Keratinocyte (primary cell): ENCODE measurements around the gene CEMP1. TPM values are rescaled to one million over a fixed set of nuclear protein-coding genes. Genes with fewer than 3 reads are reported as not detected.

ENCODE experiments used
- DNase-seq: peaks from one replicate; pipeline ENCODE4 v3.0.0-alpha.2; 2011; ENCODE audit warnings: low read depth, missing footprints, low spot score
- FAIRE-seq: peaks from 2 replicates; lab custom pipeline; 2011; peaks lifted over from hg19 to GRCh38; lab: Jason Lieb, UNC
- H2AFZ ChIP-seq: 2 replicates; pipeline ENCODE4 v1.6.0; 2012; ENCODE audit warnings: low read length, control low read depth, inconsistent platforms; ENCODE audit not compliant: control insufficient read depth
- H3K27ac ChIP-seq: 2 replicates; pipeline ENCODE4 v1.5.1; 2011; ENCODE audit warnings: low read length; ENCODE audit not compliant: control insufficient read depth, insufficient read depth
- H3K27me3 ChIP-seq: 3 replicates; pipeline ENCODE4 v1.6.0; 2011; ENCODE audit warnings: low read length; ENCODE audit not compliant: control insufficient read depth, insufficient read depth; ENCODE audit errors: extremely low read depth
- H3K36me3 ChIP-seq, 2 experiments: 2 replicates in 1 of 2; 3 replicates in 1 of 2; pipeline ENCODE4 v1.5.1; 2011; ENCODE audit warnings: low read length in 2 of 2, mild to moderate bottlenecking in 1 of 2; ENCODE audit not compliant: control insufficient read depth in 2 of 2, insufficient read depth in 2 of 2; ENCODE audit errors: extremely low read depth in 1 of 2
- H3K4me1 ChIP-seq: 3 replicates; pipeline ENCODE4 v1.5.1; 2011; ENCODE audit warnings: low read length; ENCODE audit not compliant: control insufficient read depth, insufficient read depth; ENCODE audit errors: extremely low read depth
- H3K4me2 ChIP-seq: 3 replicates; pipeline ENCODE4 v1.6.0; 2011; ENCODE audit warnings: low read depth, low read length; ENCODE audit not compliant: control insufficient read depth, insufficient read depth; ENCODE audit errors: extremely low read depth
- H3K4me3 ChIP-seq, 3 experiments: fragments of 200-600 bp in 1 of 3; sonication (generic) in 1 of 3; 2 replicates in 2 of 3; 3 replicates in 1 of 3; pipeline ENCODE4 v1.5.1; 2011 to 2016; ENCODE audit warnings: low read length in 3 of 3, mild to moderate bottlenecking in 3 of 3, control low read depth in 2 of 3, inconsistent platforms in 1 of 3, low read depth in 1 of 3, mixed read lengths in 1 of 3, mixed run types in 1 of 3, moderate library complexity in 1 of 3; ENCODE audit not compliant: control insufficient read depth in 2 of 3, insufficient read depth in 2 of 3; ENCODE audit errors: extremely low read depth in 1 of 3
- H3K79me2 ChIP-seq: 2 replicates; pipeline ENCODE4 v1.6.0; 2012; ENCODE audit warnings: low read length; ENCODE audit not compliant: control insufficient read depth, insufficient read depth
- H3K9ac ChIP-seq: 3 replicates; pipeline ENCODE4 v1.6.0; 2011; ENCODE audit warnings: low read length; ENCODE audit not compliant: control insufficient read depth, insufficient read depth; ENCODE audit errors: extremely low read depth
- H3K9me1 ChIP-seq: 3 replicates; pipeline ENCODE4 v1.6.0; 2011; ENCODE audit warnings: low read length; ENCODE audit not compliant: control insufficient read depth, insufficient read depth; ENCODE audit errors: extremely low read depth
- H3K9me3 ChIP-seq: 2 replicates; pipeline ENCODE4 v1.5.1; 2012; ENCODE audit warnings: low read depth, low read length; ENCODE audit not compliant: control insufficient read depth
- H4K20me1 ChIP-seq: 3 replicates; pipeline ENCODE4 v1.6.0; 2011; ENCODE audit warnings: low read length; ENCODE audit not compliant: control insufficient read depth, insufficient read depth; ENCODE audit errors: extremely low read depth
- EZH2 ChIP-seq: IDR thresholded peaks from one replicate; pipeline ENCODE4 v1.6.1; 2012; ENCODE audit warnings: inconsistent platforms, mild to moderate bottlenecking, low read length, moderate library complexity
- dilution Hi-C: fragments of 300-500 bp; cut with MboI; formaldehyde crosslinking; loops from one replicate; pipeline ENCODE4 v1.7.0; 2020; ENCODE audit warnings: low sequenced_read_pairs; ENCODE audit not compliant: extremely low pct_ligation_motif_present
- polyA plus RNA-seq, 5 experiments: library from polyadenylated mRNA; depleted of rRNA in 3 of 5; stranded (reverse) in 3 of 5; stranded (forward) in 1 of 5; unstranded in 1 of 5; fragments of >200 nt; gene quantifications; 1 replicate in 1 of 5; 2 replicates in 3 of 5; 3 replicates in 1 of 5; pipeline versions ENCODE4 v1.2.1 to v1.2.3, GENCODE V29; 2011 to 2012; ENCODE audit warnings: missing spikeins in 2 of 5, low read depth in 1 of 5, low replicate concordance in 1 of 5
- TF ChIP-seq, protein P1 (sequence below), 3 experiments: IDR thresholded peaks in 1 of 3; conservative IDR thresholded peaks in 1 of 3; optimal IDR thresholded peaks in 1 of 3; 2 replicates in 2 of 3; 3 replicates in 1 of 3; pipeline versions ENCODE3 to v1.5.1; 2011; ENCODE audit warnings: low read length in 3 of 3, mild to moderate bottlenecking in 3 of 3, moderate library complexity in 2 of 3, control low read depth in 1 of 3, inconsistent platforms in 1 of 3; ENCODE audit not compliant: insufficient read depth in 2 of 3; ENCODE audit errors: extremely low read depth in 1 of 3

CEMP1 gene
- polyA plus RNA-seq, 1 donor (not counting 4 experiments of a cell fraction or from before 2014, with no cell fraction given): not detected

DNA sequence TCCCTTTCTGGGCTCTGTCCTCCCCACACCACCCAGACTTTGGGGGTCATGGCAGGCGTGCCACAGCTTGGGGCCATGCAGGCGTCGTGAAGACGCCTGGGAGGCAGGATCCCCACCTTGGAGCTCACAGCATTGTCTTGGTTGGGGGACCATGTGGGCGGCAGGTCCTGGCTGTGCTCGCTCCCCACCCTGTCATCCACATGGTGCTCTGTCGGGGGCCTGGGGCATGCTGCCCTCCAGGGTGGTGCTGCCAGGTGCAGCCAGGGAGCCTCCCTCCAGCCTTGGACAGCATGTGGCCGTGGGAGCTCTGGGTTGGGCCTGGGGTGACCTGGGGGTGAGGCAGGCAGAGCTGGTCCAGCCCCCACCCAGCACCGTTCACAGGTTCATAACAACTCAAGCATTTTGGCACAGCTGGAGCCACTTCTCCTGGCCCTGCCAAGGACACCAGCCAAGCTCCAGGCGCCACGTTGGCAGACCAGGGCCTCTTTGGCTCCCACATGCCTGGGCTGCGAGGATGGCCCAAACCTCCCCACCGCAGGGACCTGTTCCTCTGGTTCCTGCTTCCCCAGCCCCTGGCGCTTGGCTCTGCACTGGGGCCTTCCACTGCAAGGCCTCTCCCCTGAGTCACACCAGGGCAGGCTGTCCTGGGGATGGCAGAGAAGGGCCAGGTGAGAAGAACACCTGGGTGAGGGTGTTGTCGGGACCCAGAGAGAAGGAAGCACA, 32.5 kb downstream of the CEMP1 start:
- H3K4me1 ChIP-seq: peaks cover 19% of the 10 kb centered on the region
- H3K9ac ChIP-seq: no peak overlapping the region
- H3K79me2 ChIP-seq: no peaks in the 10 kb centered on the region
- H3K36me3 ChIP-seq: peaks cover 0 to 11% of the 10 kb centered on the region in 2 experiments
- H3K4me2 ChIP-seq: no peak overlapping the region
- FAIRE-seq (no peak), DNase-seq (no peak)
- H2AFZ ChIP-seq: no peak overlapping the region
- no peaks in the 10 kb centered on the region for H3K27me3 ChIP-seq
- peaks cover 3% of the 10 kb centered on the region for H4K20me1 ChIP-seq
- no peak for TF ChIP-seq EZH2
- TF ChIP-seq, protein P1, sequence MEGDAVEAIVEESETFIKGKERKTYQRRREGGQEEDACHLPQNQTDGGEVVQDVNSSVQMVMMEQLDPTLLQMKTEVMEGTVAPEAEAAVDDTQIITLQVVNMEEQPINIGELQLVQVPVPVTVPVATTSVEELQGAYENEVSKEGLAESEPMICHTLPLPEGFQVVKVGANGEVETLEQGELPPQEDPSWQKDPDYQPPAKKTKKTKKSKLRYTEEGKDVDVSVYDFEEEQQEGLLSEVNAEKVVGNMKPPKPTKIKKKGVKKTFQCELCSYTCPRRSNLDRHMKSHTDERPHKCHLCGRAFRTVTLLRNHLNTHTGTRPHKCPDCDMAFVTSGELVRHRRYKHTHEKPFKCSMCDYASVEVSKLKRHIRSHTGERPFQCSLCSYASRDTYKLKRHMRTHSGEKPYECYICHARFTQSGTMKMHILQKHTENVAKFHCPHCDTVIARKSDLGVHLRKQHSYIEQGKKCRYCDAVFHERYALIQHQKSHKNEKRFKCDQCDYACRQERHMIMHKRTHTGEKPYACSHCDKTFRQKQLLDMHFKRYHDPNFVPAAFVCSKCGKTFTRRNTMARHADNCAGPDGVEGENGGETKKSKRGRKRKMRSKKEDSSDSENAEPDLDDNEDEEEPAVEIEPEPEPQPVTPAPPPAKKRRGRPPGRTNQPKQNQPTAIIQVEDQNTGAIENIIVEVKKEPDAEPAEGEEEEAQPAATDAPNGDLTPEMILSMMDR (optimal IDR thresholded peaks at IDR 0.05 in 1 of 3, IDR thresholded peaks at IDR 0.05 in 1 of 3, conservative IDR thresholded peaks at IDR 0.05 in 1 of 3; ENCODE audit: extremely low read depth in 1 of 3, insufficient read depth in 2 of 3, low read length in 3 of 3): no peak
- no peak overlapping the region for H3K4me3 ChIP-seq
- no peaks in the 10 kb centered on the region for H3K9me1 ChIP-seq
- no peaks in the 10 kb centered on the region for H3K9me3 ChIP-seq
- H3K27ac ChIP-seq: no peak overlapping the region
- dilution Hi-C loops: no loop called here

DNA sequence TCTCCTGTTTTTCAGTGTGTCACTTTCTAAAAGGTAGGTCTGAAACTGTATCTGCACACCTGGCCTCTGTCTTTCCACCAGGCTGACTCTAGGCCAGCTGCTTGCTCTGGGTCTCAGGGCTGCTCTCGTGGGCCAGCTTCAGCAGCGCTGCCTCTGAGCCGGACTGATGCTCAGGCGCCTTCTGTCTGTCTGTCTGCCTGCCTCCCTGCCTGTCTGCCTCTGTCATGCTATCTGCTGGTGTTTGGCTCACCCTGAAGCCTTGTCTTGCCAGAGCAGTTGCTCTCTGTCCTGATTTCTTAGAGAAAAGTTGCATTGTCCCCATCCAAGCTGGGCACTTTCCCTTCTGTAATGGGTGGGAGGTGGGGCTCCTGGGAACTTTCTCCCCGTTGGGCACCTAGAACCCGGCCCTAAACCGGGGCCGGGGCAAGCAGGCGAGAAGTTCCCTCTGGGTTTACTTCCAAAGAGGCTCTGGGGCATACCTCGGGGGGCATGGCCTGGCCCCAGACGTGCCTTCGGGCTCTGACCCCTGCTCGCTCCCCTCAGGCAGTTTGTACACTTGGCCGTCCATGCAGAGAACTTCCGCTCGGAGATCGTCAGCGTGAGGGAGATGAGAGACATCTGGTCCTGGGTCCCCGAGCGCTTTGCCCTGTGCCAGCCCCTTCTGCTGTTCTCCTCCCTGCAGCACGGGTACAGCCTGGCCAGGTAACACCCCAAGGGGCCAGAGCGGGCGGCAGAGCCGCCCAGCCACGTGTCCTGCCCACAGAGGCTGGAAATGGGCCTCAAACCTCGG, 33.3 kb downstream of the CEMP1 start:
- Histone ChIP-seq H2AFZ (no peak overlapping the region), H3K9me1 (no peaks in the 10 kb centered on the region), H3K4me1 (peaks cover 19% of the 10 kb centered on the region), H3K27me3 (no peaks in the 10 kb centered on the region), H3K27ac (no peak overlapping the region), H3K9me3 (no peaks in the 10 kb centered on the region), H3K79me2 (no peaks in the 10 kb centered on the region), H3K36me3 (peaks cover 0 to 11% of the 10 kb centered on the region in 2 experiments), H3K4me3 (no peak overlapping the region), H3K4me2 (no peak overlapping the region), H3K9ac (no peak overlapping the region), H4K20me1 (peaks cover 3% of the 10 kb centered on the region)
- dilution Hi-C loops: no loop called here
- no peak for TF ChIP-seq EZH2
- TF ChIP-seq, protein P1 (optimal IDR thresholded peaks at IDR 0.05 in 1 of 3, IDR thresholded peaks at IDR 0.05 in 1 of 3, conservative IDR thresholded peaks at IDR 0.05 in 1 of 3; ENCODE audit: extremely low read depth in 1 of 3, insufficient read depth in 2 of 3, low read length in 3 of 3): no peak
- no peak for FAIRE-seq
- DNase-seq: no peak
